Measurements from ENCODE around the gene PDCL2. TPM values are rescaled to one million over a fixed set of nuclear protein-coding genes. Genes with fewer than 3 reads are reported as not detected.

PDCL2 gene
- total RNA-seq, 1 experiment from 2014 or later, result not detected

- H3K27ac Mint-ChIP-seq (ENCODE audit: unreplicated experiment), result no peak overlapping the region
- H3K27me3 ChIP-seq (replicated peaks; ENCODE audit: control insufficient read depth, insufficient read depth, low read length), result no peaks in the 10 kb centered on the region
Measured at GRCh38 chr4:55530167-55530566, 61.9 kb downstream of the PDCL2 start.

GRCh38 chr4:55528491-55528890 is 63.6 kb downstream of the PDCL2 start:
- Histone ChIP-seq H3K4me3 (ENCODE audit: low read depth, low read length) (no peak overlapping the region), H3K27me3 (replicated peaks; ENCODE audit: control insufficient read depth, insufficient read depth, low read length) (no peaks in the 10 kb centered on the region), H3K9me3 (no peaks in the 10 kb centered on the region), H3K4me1 (peaks cover 4% of the 10 kb centered on the region; the same call in 1 of the 2 replicates), H3K36me3 (ENCODE audit: control insufficient read depth, insufficient read depth, low read length) (no peaks in the 10 kb centered on the region)
- CTCF ChIA-PET, result no interaction called here
- Mint-ChIP-seq H3K4me3 (ENCODE audit: unreplicated experiment) (no peak overlapping the region), H3K9me3 (ENCODE audit: unreplicated experiment) (peaks cover 8% of the 10 kb centered on the region), H3K4me1 (ENCODE audit: low read depth, unreplicated experiment) (no peaks in the 10 kb centered on the region), H3K27ac (ENCODE audit: unreplicated experiment) (no peak overlapping the region), H3K27me3 (ENCODE audit: insufficient read depth, unreplicated experiment) (no peaks in the 10 kb centered on the region), H3K36me3 (ENCODE audit: insufficient read depth, unreplicated experiment) (peaks cover 10% of the 10 kb centered on the region)
- POLR2A ChIA-PET, result no interaction called here
- no peak for TF ChIP-seq CTCF (IDR thresholded peaks at IDR 0.05; ENCODE audit: insufficient read depth in 1 of 2, low read depth in 1 of 2, low read length in 1 of 2, severe bottlenecking in 1 of 2, unreplicated experiment in 1 of 2)
- BruUV-seq (replicated peaks), result no TSS peak
- no peak for DNase-seq
- intact Hi-C loops (cut with micrococcal nuclease; ENCODE audit: unreplicated experiment), result no loop called here

More at GRCh38 chr4:55530167-55530566, 61.9 kb downstream of the PDCL2 start:
- POLR2A ChIA-PET, result no interaction called here
- intact Hi-C loops (cut with micrococcal nuclease; ENCODE audit: unreplicated experiment), result no loop called here
- CTCF ChIA-PET, result no interaction called here
- no peaks in the 10 kb centered on the region for H3K36me3 ChIP-seq (ENCODE audit: control insufficient read depth, insufficient read depth, low read length)
- H3K27me3 Mint-ChIP-seq (ENCODE audit: insufficient read depth, unreplicated experiment), result no peaks in the 10 kb centered on the region
- H3K4me1 ChIP-seq, result peaks cover 4% of the 10 kb centered on the region; the same call in 1 of the 2 replicates
- no peak overlapping the region for H3K4me3 Mint-ChIP-seq (ENCODE audit: unreplicated experiment)
- peaks cover 10% of the 10 kb centered on the region for H3K36me3 Mint-ChIP-seq (ENCODE audit: insufficient read depth, unreplicated experiment)
- H3K9me3 ChIP-seq, result no peaks in the 10 kb centered on the region
- H3K4me1 Mint-ChIP-seq (ENCODE audit: low read depth, unreplicated experiment), result no peaks in the 10 kb centered on the region
- BruUV-seq (replicated peaks), result no TSS peak
- peaks cover 8% of the 10 kb centered on the region for H3K9me3 Mint-ChIP-seq (ENCODE audit: unreplicated experiment)
- no peak overlapping the region for H3K4me3 ChIP-seq (ENCODE audit: low read depth, low read length)
- DNase-seq, result no peak
- no peak for TF ChIP-seq CTCF (IDR thresholded peaks at IDR 0.05; ENCODE audit: insufficient read depth in 1 of 2, low read depth in 1 of 2, low read length in 1 of 2, severe bottlenecking in 1 of 2, unreplicated experiment in 1 of 2)

- intact Hi-C loops (cut with micrococcal nuclease; ENCODE audit: unreplicated experiment), result no loop called here
- POLR2A ChIA-PET, result no interaction called here
Measured at GRCh38 chr4:55524844-55525571, 67.0 kb downstream of the PDCL2 start.

More at GRCh38 chr4:55524844-55525571, 67.0 kb downstream of the PDCL2 start:
- Histone ChIP-seq H3K4me3 (ENCODE audit: low read depth, low read length) (no peak overlapping the region), H3K4me1 (peaks cover 3% of the 10 kb centered on the region; the same call in 1 of the 2 replicates), H3K9me3 (no peaks in the 10 kb centered on the region), H3K27me3 (replicated peaks; ENCODE audit: control insufficient read depth, insufficient read depth, low read length) (no peaks in the 10 kb centered on the region), H3K36me3 (ENCODE audit: control insufficient read depth, insufficient read depth, low read length) (no peaks in the 10 kb centered on the region)
- H3K27ac Mint-ChIP-seq (ENCODE audit: unreplicated experiment), result no peak overlapping the region
- H3K27me3 Mint-ChIP-seq (ENCODE audit: insufficient read depth, unreplicated experiment), result no peaks in the 10 kb centered on the region
- no peak for TF ChIP-seq CTCF (IDR thresholded peaks at IDR 0.05; ENCODE audit: insufficient read depth in 1 of 2, low read depth in 1 of 2, low read length in 1 of 2, severe bottlenecking in 1 of 2, unreplicated experiment in 1 of 2)
- H3K4me1 Mint-ChIP-seq (ENCODE audit: low read depth, unreplicated experiment), result no peaks in the 10 kb centered on the region
- BruUV-seq (replicated peaks), result no TSS peak
- no peaks in the 10 kb centered on the region for H3K9me3 Mint-ChIP-seq (ENCODE audit: unreplicated experiment)
- no peak overlapping the region for H3K4me3 Mint-ChIP-seq (ENCODE audit: unreplicated experiment)
- CTCF ChIA-PET, result no interaction called here
- DNase-seq, result no peak
- no peaks in the 10 kb centered on the region for H3K36me3 Mint-ChIP-seq (ENCODE audit: insufficient read depth, unreplicated experiment)
